GM12878 (cell line): ENCODE results near the gene GMDS. TPM values are rescaled to one million over a fixed set of nuclear protein-coding genes. Genes with fewer than 3 reads are reported as not detected.

Source experiments
- ATAC-seq: fragments of 200-7000 bp; cut with Tn5 transposase; 3 replicates; pipeline ENCODE4 v1.9.1; 2020; ENCODE audit warnings: mild to moderate bottlenecking, moderate library complexity
- BruUV-seq: library from RNA; stranded (reverse); fragments of 400-500 nt; replicated peaks from 2 replicates; lab custom pipeline; 2021; lab: Mats Ljungman, UMichigan
- CTCF ChIA-PET: fragments of 300-600 bp; sonication (Branson Sonifier 250); formaldehyde crosslinking; extraction: SDS; loops from one replicate; lab custom pipeline; 2021; ENCODE audit warnings: inconsistent platforms; lab: Yijun Ruan, JAX
- POLR2A ChIA-PET: fragments of 350-600 bp; formaldehyde crosslinking; extraction: SDS; loops from one replicate; lab custom pipeline; 2021; ENCODE audit warnings: inconsistent platforms; lab: Charles Lee
- RAD21 ChIA-PET: fragments of 300-600 bp; sonication (Branson Sonifier 250); formaldehyde crosslinking; loops from one replicate; lab custom pipeline; 2023; ENCODE audit warnings: antibody characterized with exemption; ENCODE audit not compliant: unreplicated experiment; lab: Charles Lee
- SMC1A ChIA-PET: fragments of 300-600 bp; sonication (Branson Sonifier 250); formaldehyde crosslinking; loops from one replicate; lab custom pipeline; 2023; ENCODE audit not compliant: unreplicated experiment, uncharacterized antibody; lab: Charles Lee
- DNase-seq: peaks from one replicate; pipeline ENCODE4 v3.0.0-alpha.2; 2011; ENCODE audit warnings: low read depth, low spot score
- FAIRE-seq: peaks from 3 replicates; lab custom pipeline; 2011; peaks lifted over from hg19 to GRCh38; lab: Jason Lieb, UNC
- H2AFZ ChIP-seq: 2 replicates; pipeline ENCODE4 v1.6.0; 2011; ENCODE audit warnings: low read depth, low read length, control low read depth; ENCODE audit not compliant: control insufficient read depth
- H3K27ac ChIP-seq: 2 replicates; pipeline ENCODE4 v1.5.1; 2011; ENCODE audit warnings: control low read depth; ENCODE audit not compliant: control insufficient read depth, insufficient read depth
- H3K27me3 ChIP-seq, 2 experiments: replicated peaks in 1 of 2; 2 replicates each; pipeline versions ENCODE4 v1.6.0 to v1.6.1; 2011; ENCODE audit warnings: low read length in 1 of 2; ENCODE audit not compliant: control insufficient read depth in 2 of 2, insufficient read depth in 2 of 2
- H3K36me3 ChIP-seq, 2 experiments: 2 replicates each; pipeline ENCODE4 v1.5.1; 2011; ENCODE audit warnings: low read length in 1 of 2; ENCODE audit not compliant: control insufficient read depth in 2 of 2, insufficient read depth in 2 of 2
- H3K4me1 ChIP-seq: 2 replicates; pipeline ENCODE4 v1.6.1; 2011; ENCODE audit warnings: mild to moderate bottlenecking, low read length, moderate library complexity, mixed read lengths; ENCODE audit not compliant: control insufficient read depth, insufficient read depth
- H3K4me2 ChIP-seq: 2 replicates; pipeline ENCODE4 v1.6.0; 2011; ENCODE audit warnings: control low read depth; ENCODE audit not compliant: control insufficient read depth, insufficient read depth
- H3K4me3 ChIP-seq: fragments of 200-600 bp; sonication (generic); 2 replicates; pipeline ENCODE4 v1.5.1; 2016
- H3K79me2 ChIP-seq: 2 replicates; pipeline ENCODE4 v1.6.0; 2011; ENCODE audit warnings: low read length; ENCODE audit not compliant: control insufficient read depth, insufficient read depth
- H3K9ac ChIP-seq: 2 replicates; pipeline ENCODE4 v1.8.0; 2011; ENCODE audit warnings: low read length, control low read depth, mixed read lengths; ENCODE audit not compliant: control insufficient read depth, insufficient read depth
- H3K9me3 ChIP-seq: replicated peaks from 3 replicates; pipeline ENCODE4 v1.5.1; 2011; ENCODE audit warnings: mild to moderate bottlenecking, low read length; ENCODE audit not compliant: control insufficient read depth, insufficient read depth
- H4K20me1 ChIP-seq: 2 replicates; pipeline ENCODE4 v1.6.0; 2011; ENCODE audit not compliant: control insufficient read depth, insufficient read depth
- CREM ChIP-seq: IDR thresholded peaks from 2 replicates; pipeline ENCODE4 v1.6.1; 2014; ENCODE audit warnings: antibody characterized with exemption, low read depth
- E2F8 ChIP-seq: fragments of 450-650 bp; IDR thresholded peaks from 2 replicates; pipeline ENCODE4 v1.6.1; 2018; ENCODE audit warnings: mild to moderate bottlenecking, low read depth, moderate library complexity; ENCODE audit not compliant: partially characterized antibody
- FOXK2 ChIP-seq: fragments of 450-650 bp; IDR thresholded peaks from 2 replicates; pipeline ENCODE4 v1.6.1; 2017; ENCODE audit warnings: mild to moderate bottlenecking, moderate library complexity
- JUNB ChIP-seq: IDR thresholded peaks from 2 replicates; pipeline ENCODE4 v1.6.1; 2016; ENCODE audit warnings: antibody characterized with exemption, mild to moderate bottlenecking
- NFYA ChIP-seq: IDR thresholded peaks from 2 replicates; pipeline ENCODE4 v1.6.1; 2011; ENCODE audit warnings: low read depth, mild to moderate bottlenecking, low read length, improper control_type of control experiment, borderline replicate concordance
- PAX5 ChIP-seq: IDR thresholded peaks from 2 replicates; pipeline ENCODE4 v1.6.1; 2011; ENCODE audit warnings: low read depth, low read length, borderline replicate concordance
- PKNOX1 ChIP-seq: fragments of 450-650 bp; IDR thresholded peaks from 2 replicates; pipeline ENCODE4 v1.6.1; 2016; ENCODE audit warnings: mild to moderate bottlenecking
- USF1 ChIP-seq: IDR thresholded peaks from 2 replicates; pipeline ENCODE4 v1.6.1; 2011; ENCODE audit warnings: borderline replicate concordance, low read depth, mild to moderate bottlenecking, moderate library complexity, mixed read lengths, low read length; ENCODE audit not compliant: insufficient read depth; ENCODE audit errors: extremely low read length
- YBX1 ChIP-seq: fragments of 450-650 bp; IDR thresholded peaks from 2 replicates; pipeline ENCODE4 v1.6.1; 2016; ENCODE audit warnings: antibody characterized with exemption
- WGBS: methylation state at CpG from one replicate; pipeline ENCODE4 v1.1.6; 2016; ENCODE audit warnings: low lambda C conversion rate; ENCODE audit not compliant: insufficient replicate concordance, insufficient coverage; ENCODE audit errors: missing lambda C conversion rate; 5-methylcytosine and 5-hydroxymethylcytosine counted together
- in situ Hi-C: fragments of 300-500 bp; cut with MboI; formaldehyde crosslinking; loops from 9 replicates; pipeline ENCODE4 v1.14.3; 2018; ENCODE audit warnings: mixed read lengths
- intact Hi-C: fragments of 100-400 bp; cut with micrococcal nuclease; formaldehyde crosslinking; loops from one replicate; pipeline ENCODE4 v1.14.2; 2022; ENCODE audit not compliant: unreplicated experiment
- polyA plus RNA-seq, 11 experiments: library from polyadenylated mRNA; depleted of rRNA in 4 of 11; unstranded in 6 of 11; stranded (reverse) in 5 of 11; fragments of >200 nt; fragmentation: Nextera tagmentation in 4 of 11; fragmentation: Illumina TruSeq in 1 of 11; extraction: Ambion mirVana in 4 of 11; extraction: Trizol in 1 of 11; gene quantifications; 1 replicate in 1 of 11; 2 replicates in 10 of 11; pipeline versions ENCODE4 v1.2.1 to v1.2.3, GENCODE V29; 2011 to 2016; ENCODE audit warnings: inconsistent platforms in 2 of 11, missing spikeins in 2 of 11, low read depth in 1 of 11
- total RNA-seq, 4 experiments: library from RNA; depleted of rRNA in 3 of 4; stranded (reverse); fragments of >200 nt in 3 of 4; fragmentation: Illumina TruSeq in 1 of 4; extraction: Trizol in 1 of 4; gene quantifications; 2 replicates each; pipeline versions ENCODE4 v1.2.1 to v1.2.3, GENCODE V29; 2013 to 2021

Gene GMDS
- total and polyA plus RNA-seq, 10 of the 15 experiments (the other 5 are each of a cell fraction or from before 2014, with no cell fraction given), result 0.61 to 53.8 (median 29.3) TPM

- no peaks in the 10 kb centered on the region for H3K79me2 ChIP-seq
- ATAC-seq, result no peak
- BruUV-seq, result no TSS peak
- ChIA-PET RAD21 (no interaction called here), POLR2A (no interaction called here), CTCF (no interaction called here)
- H3K36me3 ChIP-seq, result no peaks in the 10 kb centered on the region
- no peak overlapping the region for H2AFZ ChIP-seq
- no peak for DNase-seq
- WGBS, result 92% methylated on average over 8 of the region's 8 CpGs
- in situ Hi-C loops, result no loop called here
- no peaks in the 10 kb centered on the region for H4K20me1 ChIP-seq
- H3K9me3 ChIP-seq, result no peaks in the 10 kb centered on the region
- H3K9ac ChIP-seq, result no peak overlapping the region
- no peaks in the 10 kb centered on the region for H3K27me3 ChIP-seq
- H3K4me1 ChIP-seq, result peaks cover 18% of the 10 kb centered on the region
- no peak overlapping the region for H3K27ac ChIP-seq
- TF ChIP-seq YBX1 (no peak), E2F8 (no peak), NFYA (no peak), PAX5 (no peak), CREM (no peak), USF1 (no peak), FOXK2 (no peak), JUNB (no peak), PKNOX1 (no peak)
- TF ChIP-seq, all 136 proteins: peak for 0
- Histone ChIP-seq H3K4me2 (no peak overlapping the region), H3K4me3 (no peak overlapping the region)
- FAIRE-seq, result no peak
- SMC1A ChIA-PET, result interaction anchor here (0.6 kb wide), 1 partner anchor 202 kb away, joined by 4 read pairs; no protein-coding TSS in a partner anchor
- intact Hi-C loops, result loop anchor here (5.0 kb wide), 1 partner anchor 187 kb away; no protein-coding TSS in a partner anchor
These were observed 446.5 kb downstream of the GMDS start for GRCh38 chr6:1798965-1799325.
